DMS79 (cell line): ENCODE data around the gene FTCD.

Experiments
- DNase-seq: peaks from one replicate; lab custom pipeline; 2025; lab: John Stamatoyannopoulos, UW

The FTCD gene

DNA sequence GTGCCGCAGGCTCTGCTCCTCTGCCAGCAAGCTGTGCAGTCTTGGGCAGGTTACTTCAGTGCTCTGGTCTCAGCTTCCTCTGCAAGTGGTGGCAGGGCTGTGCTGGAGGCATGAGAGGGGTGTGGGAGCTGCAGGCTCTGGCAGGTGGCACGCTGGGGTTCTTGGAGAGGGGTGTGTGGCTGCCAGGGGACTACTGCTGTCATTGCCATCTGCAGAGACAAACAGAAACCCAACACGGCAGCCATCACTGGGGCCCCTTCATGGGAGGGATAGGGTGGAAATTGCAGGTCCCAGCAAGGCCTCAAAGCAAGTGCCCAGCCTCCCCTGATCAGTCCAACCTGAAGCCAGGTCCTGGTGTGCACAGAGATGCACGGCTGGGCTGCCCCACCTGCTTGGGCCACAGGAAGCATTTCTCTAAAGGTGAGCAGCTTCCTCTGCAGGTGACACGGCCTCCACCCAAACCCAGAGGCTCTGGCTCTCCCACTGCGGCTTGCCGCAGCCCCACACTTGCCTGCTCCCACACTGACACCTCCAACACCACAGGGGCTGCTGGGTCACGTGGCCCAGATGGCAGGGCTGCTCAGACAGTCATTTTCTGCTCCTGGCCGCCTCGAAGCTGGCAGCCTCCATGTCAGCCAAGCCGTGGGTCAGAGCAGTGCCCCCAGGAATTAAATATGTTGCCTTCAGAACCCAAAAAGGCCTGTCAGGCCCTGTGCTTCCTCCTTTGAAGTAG, 61.5 kb downstream of the FTCD start:
- DNase-seq: no peak

GRCh38 chr21:46092811-46093667, 62.3 kb downstream of the FTCD start:
- DNase-seq: no peak

DNA sequence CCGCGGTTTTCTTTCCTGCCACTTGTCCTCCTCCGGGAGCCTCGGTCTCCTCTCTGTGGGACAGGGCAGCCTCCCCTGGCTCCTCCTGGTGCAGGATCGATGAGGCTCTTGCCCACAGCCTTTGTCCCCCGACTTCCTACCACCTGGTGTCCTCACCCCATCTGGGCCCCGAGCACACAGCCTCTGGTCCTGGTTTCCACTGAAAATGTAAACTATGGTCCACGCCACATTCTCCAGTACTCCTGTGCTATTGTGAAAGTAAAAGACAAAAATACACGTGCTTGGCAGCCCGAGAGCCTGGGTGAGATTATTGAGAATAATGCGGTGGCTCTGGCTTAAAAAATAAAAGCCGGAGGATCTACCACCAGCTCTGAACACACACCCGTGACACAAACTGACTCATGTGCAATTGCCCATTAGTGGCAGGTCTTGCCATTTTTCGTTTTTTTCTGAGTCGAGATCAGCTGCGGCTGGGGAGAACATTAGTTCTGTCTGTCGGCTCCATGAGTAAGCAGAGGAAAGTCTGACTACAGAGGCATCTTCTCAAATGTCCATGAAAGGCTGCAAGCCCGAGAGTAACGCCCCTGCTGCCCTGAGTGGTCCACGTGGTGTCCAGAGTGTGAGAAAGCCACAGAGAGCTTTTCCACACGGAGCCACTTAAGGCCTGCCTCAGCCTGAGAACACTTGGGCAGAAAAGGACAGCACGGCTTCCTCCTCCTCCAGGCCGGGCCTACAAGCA, 63.2 kb downstream of the FTCD start:
- DNase-seq: no peak

GRCh38 chr21:46091631-46092025, 63.8 kb downstream of the FTCD start:
- no peak for DNase-seq

DNA sequence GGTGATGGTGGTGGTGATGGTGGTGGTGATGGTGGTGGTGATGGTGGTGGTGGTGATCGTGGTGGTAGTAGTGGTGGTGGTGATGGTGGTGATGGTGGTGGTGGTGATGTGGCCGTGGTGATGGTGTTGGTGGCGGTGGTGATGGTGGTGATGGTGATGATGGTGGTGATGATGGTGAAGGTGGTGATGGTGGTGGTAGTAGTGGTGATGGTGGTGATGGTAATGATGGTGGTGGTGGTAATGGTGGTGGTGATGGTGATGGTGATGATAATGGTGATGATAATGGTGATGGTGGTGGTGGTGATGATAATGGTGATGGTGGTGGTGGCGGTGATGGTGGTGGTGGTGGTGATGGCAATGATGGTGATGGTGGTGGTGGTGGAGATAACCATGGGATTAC, 64.3 kb downstream of the FTCD start:
- no peak for DNase-seq

GRCh38 chr21:46089285-46089684, 66.1 kb downstream of the FTCD start:
- no peak for DNase-seq

DNA sequence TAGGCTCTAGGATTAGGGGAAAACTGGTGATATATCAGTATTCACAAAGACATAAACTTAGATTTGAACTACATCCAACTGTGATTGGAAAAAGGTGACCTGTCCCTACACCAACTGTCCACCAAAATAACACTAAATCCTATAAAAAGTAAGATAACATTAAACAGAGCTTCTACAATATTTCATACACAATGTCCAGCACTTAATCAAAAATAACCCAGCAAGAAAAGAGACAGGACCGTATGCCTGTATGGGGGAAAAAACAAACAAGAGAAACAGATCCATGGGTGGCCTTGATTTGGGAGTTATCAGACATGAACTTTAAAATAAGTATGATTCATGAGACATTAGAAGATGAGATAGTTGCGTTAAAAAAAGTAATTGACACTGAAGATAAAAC, 67.2 kb downstream of the FTCD start:
- no peak for DNase-seq

DNA sequence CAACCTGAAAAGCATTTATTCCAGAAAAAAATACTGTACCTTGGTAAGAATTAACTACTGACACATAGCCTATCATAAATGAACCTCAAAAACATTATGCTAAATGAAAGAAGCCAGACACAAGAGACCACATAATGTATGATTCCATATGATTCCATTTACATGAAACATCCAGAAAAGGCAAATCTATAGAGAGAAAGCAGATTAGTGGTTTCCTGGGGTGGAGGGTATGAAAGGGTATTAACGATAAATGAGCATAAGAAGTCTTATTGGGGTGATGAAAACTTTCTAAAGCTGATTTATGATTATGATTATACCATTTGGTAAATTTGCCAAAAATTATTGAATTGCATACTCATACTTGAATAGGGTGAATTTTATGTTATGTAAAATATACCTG, 67.7 kb downstream of the FTCD start:
- DNase-seq: no peak
